HepG2 (cell line): Measurements from ENCODE around the gene VDAC1. TPM values are rescaled to one million over a fixed set of nuclear protein-coding genes. Genes with fewer than 3 reads are reported as not detected.

Source experiments
- AHR ChIP-seq: IDR thresholded peaks from 2 replicates; pipeline ENCODE4 v1.6.1; 2018; ENCODE audit warnings: missing genetic modification reagents, missing compliant biosample characterization
- CCAR2 ChIP-seq: fragments of 200-400 bp; formaldehyde crosslinking; optimal IDR thresholded peaks from 2 replicates; pipeline ENCODE3; 2018; ENCODE audit warnings: low read depth, mild to moderate bottlenecking, low read length, moderate library complexity
- CEBPZ ChIP-seq: IDR thresholded peaks from 2 replicates; pipeline ENCODE4 v1.6.1; 2012; ENCODE audit warnings: low read length, improper control_type of control experiment
- DPF2 ChIP-seq: sonication (generic); formaldehyde crosslinking; IDR thresholded peaks from 2 replicates; pipeline ENCODE4 v1.4.0; 2020; ENCODE audit warnings: mild to moderate bottlenecking, low read depth, missing genetic modification reagents, borderline replicate concordance
- JARID2 ChIP-seq: sonication (generic); formaldehyde crosslinking; IDR thresholded peaks from 2 replicates; pipeline ENCODE4 v1.8.1; 2023; ENCODE audit warnings: missing genetic modification reagents, inconsistent platforms; ENCODE audit not compliant: insufficient replicate concordance
- JUN ChIP-seq: sonication (generic); formaldehyde crosslinking; IDR thresholded peaks from 2 replicates; pipeline ENCODE4 v1.4.0; 2020; ENCODE audit warnings: mild to moderate bottlenecking, missing genetic modification reagents
- PHF8 ChIP-seq: sonication (generic); formaldehyde crosslinking; IDR thresholded peaks from 2 replicates; pipeline ENCODE4 v1.5.0; 2020; ENCODE audit warnings: missing genetic modification reagents
- SNAPC5 ChIP-seq: sonication (generic); formaldehyde crosslinking; IDR thresholded peaks from 2 replicates; pipeline ENCODE4 v1.8.1; 2023; ENCODE audit warnings: mild to moderate bottlenecking, missing genetic modification reagents, borderline replicate concordance
- SPEN ChIP-seq: sonication (generic); formaldehyde crosslinking; IDR thresholded peaks from 2 replicates; pipeline ENCODE4 v1.5.1; 2020; ENCODE audit warnings: low read depth, mild to moderate bottlenecking, missing genetic modification reagents
- TGIF2 ChIP-seq: IDR thresholded peaks from 2 replicates; pipeline ENCODE4 v1.6.1; 2016; ENCODE audit warnings: control low read depth, missing compliant biosample characterization
- TSC22D2 ChIP-seq: sonication (generic); formaldehyde crosslinking; IDR thresholded peaks from 2 replicates; pipeline ENCODE4 v1.5.1; 2020; ENCODE audit warnings: missing genetic modification reagents, mild to moderate bottlenecking, borderline replicate concordance
- ZBTB21 ChIP-seq: sonication (generic); formaldehyde crosslinking; IDR thresholded peaks from 2 replicates; pipeline ENCODE4 v1.4.0; 2020; ENCODE audit warnings: missing genetic modification reagents
- ZHX1 ChIP-seq: sonication (generic); formaldehyde crosslinking; IDR thresholded peaks from 2 replicates; pipeline ENCODE4 v1.8.1; 2022; ENCODE audit warnings: low read depth, mild to moderate bottlenecking, missing genetic modification reagents
- ZNF572 ChIP-seq: sonication (generic); formaldehyde crosslinking; IDR thresholded peaks from 2 replicates; pipeline ENCODE4 v1.5.1; 2020; ENCODE audit warnings: mild to moderate bottlenecking, missing genetic modification reagents
- ZNF674 ChIP-seq: sonication (generic); formaldehyde crosslinking; IDR thresholded peaks from 2 replicates; pipeline ENCODE4 v1.5.0; 2020; ENCODE audit warnings: low read depth, mild to moderate bottlenecking, missing genetic modification reagents
- ZNF687 ChIP-seq: sonication (generic); formaldehyde crosslinking; IDR thresholded peaks from 2 replicates; pipeline ENCODE4 v1.5.1; 2020; ENCODE audit warnings: mild to moderate bottlenecking, missing genetic modification reagents, moderate library complexity
- ZNF749 ChIP-seq: sonication (generic); formaldehyde crosslinking; IDR thresholded peaks from 2 replicates; pipeline ENCODE4 v1.8.0; 2022; ENCODE audit warnings: mild to moderate bottlenecking, missing genetic modification reagents, moderate library complexity, borderline replicate concordance
- polyA plus RNA-seq, 8 experiments: library from polyadenylated mRNA; depleted of rRNA in 3 of 8; stranded (reverse) in 7 of 8; unstranded in 1 of 8; fragments of >200 nt; fragmentation: Illumina TruSeq in 4 of 8; extraction: Trizol in 4 of 8; gene quantifications; 2 replicates each; pipeline versions ENCODE4 v1.2.1 to v1.2.3, GENCODE V29; 2011 to 2016; ENCODE audit warnings: low read depth in 4 of 8, missing spikeins in 1 of 8, mixed read lengths in 1 of 8; ENCODE audit not compliant: insufficient read depth in 1 of 8
- total RNA-seq, 5 experiments: library from RNA; depleted of rRNA; stranded (reverse); fragments of >200 nt; fragmentation: Illumina TruSeq; extraction: Trizol; gene quantifications; 2 replicates each; pipeline ENCODE4 v1.2.3, GENCODE V29; 2016; ENCODE audit warnings: low read depth in 1 of 5

The VDAC1 gene
- total and polyA plus RNA-seq, 2 of the 13 experiments (the other 11 are each of a cell fraction or from before 2014, with no cell fraction given) = 112 to 380 TPM

GRCh38 chr5:134003817-134004625 is 754 bp downstream of the VDAC1 start (continued):
- TF ChIP-seq CEBPZ (no peak), SPEN (CRISPR knock-in tag) (peak; percentile 41; the same call in 1 of the 2 replicates), TSC22D2 (CRISPR knock-in tag) (no peak), ZNF674 (CRISPR knock-in tag) (0 out of 2 replicates have a peak, but pooled peaks have one; percentile 76), TGIF2 (CRISPR knock-in tag) (no peak), CCAR2 (no peak), AHR (CRISPR knock-in tag) (no peak), ZHX1 (no peak), ZNF749 (0 out of 2 replicates have a peak, but pooled peaks have one; percentile 15), ZNF687 (CRISPR knock-in tag) (peak; percentile 34), ZNF572 (no peak), DPF2 (no peak), PHF8 (peak; percentile 40; the same call in 1 of the 2 replicates), SNAPC5 (CRISPR knock-in tag) (no peak), ZBTB21 (CRISPR knock-in tag) (no peak), JUN (CRISPR knock-in tag) (no peak), JARID2 (CRISPR knock-in tag) (no peak)
